Measurements from ENCODE around the gene ASTN2.

DNA sequence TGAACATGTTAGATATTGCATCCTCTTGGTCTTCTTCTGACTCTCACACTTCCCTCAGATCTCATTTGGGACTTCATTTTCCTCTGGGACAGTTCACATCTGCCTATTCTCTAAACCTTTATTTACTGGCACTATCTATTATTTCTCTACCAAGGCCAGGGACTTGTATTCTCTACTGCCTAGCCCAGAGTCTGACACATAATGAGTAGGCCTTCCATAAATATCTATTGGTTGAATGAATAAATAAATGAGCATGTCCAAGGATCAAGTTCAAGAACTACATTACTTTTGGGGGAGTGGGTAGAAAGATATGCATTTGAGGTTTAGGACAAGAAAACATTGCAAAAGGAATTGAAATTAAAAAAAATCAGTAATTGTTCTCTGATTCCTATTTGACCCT, 477.5 kb downstream of the ASTN2 start:
- TF ChIP-seq EZH2 (IDR thresholded peaks at IDR 0.05; ENCODE audit: insufficient read depth, low read length): no peak
- TF ChIP-seq, protein P1, sequence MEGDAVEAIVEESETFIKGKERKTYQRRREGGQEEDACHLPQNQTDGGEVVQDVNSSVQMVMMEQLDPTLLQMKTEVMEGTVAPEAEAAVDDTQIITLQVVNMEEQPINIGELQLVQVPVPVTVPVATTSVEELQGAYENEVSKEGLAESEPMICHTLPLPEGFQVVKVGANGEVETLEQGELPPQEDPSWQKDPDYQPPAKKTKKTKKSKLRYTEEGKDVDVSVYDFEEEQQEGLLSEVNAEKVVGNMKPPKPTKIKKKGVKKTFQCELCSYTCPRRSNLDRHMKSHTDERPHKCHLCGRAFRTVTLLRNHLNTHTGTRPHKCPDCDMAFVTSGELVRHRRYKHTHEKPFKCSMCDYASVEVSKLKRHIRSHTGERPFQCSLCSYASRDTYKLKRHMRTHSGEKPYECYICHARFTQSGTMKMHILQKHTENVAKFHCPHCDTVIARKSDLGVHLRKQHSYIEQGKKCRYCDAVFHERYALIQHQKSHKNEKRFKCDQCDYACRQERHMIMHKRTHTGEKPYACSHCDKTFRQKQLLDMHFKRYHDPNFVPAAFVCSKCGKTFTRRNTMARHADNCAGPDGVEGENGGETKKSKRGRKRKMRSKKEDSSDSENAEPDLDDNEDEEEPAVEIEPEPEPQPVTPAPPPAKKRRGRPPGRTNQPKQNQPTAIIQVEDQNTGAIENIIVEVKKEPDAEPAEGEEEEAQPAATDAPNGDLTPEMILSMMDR (IDR thresholded peaks at IDR 0.05; ENCODE audit: insufficient read depth, low read depth, low read length): no peak
